Activated T-helper 17 cell treated with anti-CD3 and anti-CD28 coated beads, Interleukin-2, amount 50 U/mL, for 72 hours (primary cell): ENCODE data around the gene BCL6. TPM values are rescaled to one million over a fixed set of nuclear protein-coding genes. Genes with fewer than 3 reads are reported as not detected.

ENCODE experiments used
- ATAC-seq: fragments of 150-1000 bp; cut with Tn5 transposase; replicated peaks from 2 replicates; pipeline ENCODE4 v1.10.0; 2021; ENCODE audit warnings: mild to moderate bottlenecking, moderate library complexity
- H3K27ac Mint-ChIP-seq: one replicate; pipeline ENCODE4 v1.8.0; 2022; ENCODE audit warnings: mixed read lengths
- H3K27me3 Mint-ChIP-seq: one replicate; pipeline ENCODE4 v1.8.0; 2022; ENCODE audit warnings: mixed read lengths
- H3K36me3 Mint-ChIP-seq: one replicate; pipeline ENCODE4 v1.8.0; 2022; ENCODE audit warnings: low read depth, mild to moderate bottlenecking, mixed read lengths
- H3K4me1 Mint-ChIP-seq: one replicate; pipeline ENCODE4 v1.8.0; 2022; ENCODE audit warnings: mixed read lengths
- H3K4me3 Mint-ChIP-seq: one replicate; pipeline ENCODE4 v1.8.0; 2022; ENCODE audit warnings: mild to moderate bottlenecking, mixed read lengths
- H3K9me3 Mint-ChIP-seq: one replicate; pipeline ENCODE4 v1.8.0; 2022; ENCODE audit warnings: mixed read lengths
- total RNA-seq, 2 donors: library from RNA; stranded (reverse); gene quantifications; one replicate each; pipeline ENCODE4 v1.2.3, GENCODE V29; 2022

The BCL6 gene
- total RNA-seq, 2 donors from 2014 or later: 67.5 to 143 TPM

GRCh38 chr3:187673012-187673411 is 72.3 kb downstream of the BCL6 start:
- no peaks in the 10 kb centered on the region for H3K36me3 Mint-ChIP-seq
- H3K4me1 Mint-ChIP-seq: no peaks in the 10 kb centered on the region
- H3K27me3 Mint-ChIP-seq: peaks cover 57% of the 10 kb centered on the region
- no peak overlapping the region for H3K27ac Mint-ChIP-seq
- no peak overlapping the region for H3K4me3 Mint-ChIP-seq
- no peak for ATAC-seq
- no peaks in the 10 kb centered on the region for H3K9me3 Mint-ChIP-seq

Other genes starting within 250 kb of the BCL6 start
- gene SST, start 75.1 kb downstream of the BCL6 start, total RNA-seq: not detected
- gene RTP2, start 42.9 kb downstream of the BCL6 start, total RNA-seq: not detected